Left ventricle myocardium inferior (tissue), 1 donor: Measurements from ENCODE around the gene KRTAP2-4. TPM values are rescaled to one million over a fixed set of nuclear protein-coding genes. Genes with fewer than 3 reads are reported as not detected.
"Not testable (repeated sequence)": the region's sequence is repeated elsewhere in the genome, so short reads cannot be mapped to it uniquely, and the experiment has no call there.

Experiments
- DNase-seq: peaks from one replicate; pipeline ENCODE4 v3.0.0-alpha.2; 2020
- H3K27ac ChIP-seq: fragments of 200-600 bp; replicated peaks from 2 replicates; pipeline ENCODE4 v1.8.0; 2021
- H3K27me3 ChIP-seq: fragments of 200-600 bp; 2 replicates; pipeline ENCODE4 v1.8.0; 2021; ENCODE audit warnings: low read depth
- H3K36me3 ChIP-seq: fragments of 200-600 bp; 2 replicates; pipeline ENCODE4 v1.8.0; 2021
- H3K4me1 ChIP-seq: fragments of 200-600 bp; 2 replicates; pipeline ENCODE4 v1.8.0; 2021
- H3K4me3 ChIP-seq: fragments of 200-600 bp; 2 replicates; pipeline ENCODE4 v1.8.0; 2021; ENCODE audit warnings: mild to moderate bottlenecking, moderate library complexity
- H3K9me3 ChIP-seq: fragments of 200-600 bp; replicated peaks from 2 replicates; pipeline ENCODE4 v1.8.0; 2021
- CTCF ChIP-seq: fragments of 200-600 bp; IDR thresholded peaks from 2 replicates; pipeline ENCODE4 v1.8.0; 2021; ENCODE audit warnings: antibody characterized with exemption, mild to moderate bottlenecking, borderline replicate concordance
- intact Hi-C: fragments of 100-400 bp; cut with micrococcal nuclease; formaldehyde crosslinking; loops from one replicate; pipeline ENCODE4 v1.11.0; 2022
- total RNA-seq: library from RNA; stranded (reverse); fragmentation: NEBNext Ultra II Directional; extraction: Animal tissue kit (Norgen Biotek cat#: 25700); gene quantifications from one replicate; pipeline ENCODE4 v1.2.1, GENCODE V29; 2021
- donor health status: DM: no; HTN: yes; CAD: no; lungs with severe emphysema.

The KRTAP2-4 gene
- total RNA-seq, 1 donor from 2014 or later = not detected

GRCh38 chr17:41054025-41054424 is 11.7 kb downstream of the KRTAP2-4 start:
- H3K27ac ChIP-seq = no peak overlapping the region
- peaks cover 14% of the 10 kb centered on the region for H3K9me3 ChIP-seq
- H3K36me3 ChIP-seq = no peaks in the 10 kb centered on the region
- TF ChIP-seq CTCF = no peak
- no peaks in the 10 kb centered on the region for H3K4me1 ChIP-seq
- no peak for DNase-seq
- H3K4me3 ChIP-seq = no peak overlapping the region
- H3K27me3 ChIP-seq = peaks cover 73% of the 10 kb centered on the region
- intact Hi-C loops = no loop called here

- TF ChIP-seq CTCF = no peak
- no peak for DNase-seq
- Histone ChIP-seq H3K27ac (no peak overlapping the region), H3K36me3 (no peaks in the 10 kb centered on the region), H3K4me1 (no peaks in the 10 kb centered on the region), H3K27me3 (peaks cover 73% of the 10 kb centered on the region), H3K9me3 (peaks cover 11% of the 10 kb centered on the region), H3K4me3 (no peak overlapping the region)
- intact Hi-C loops = no loop called here
Observed at GRCh38 chr17:41052566-41052965, 13.1 kb downstream of the KRTAP2-4 start.

GRCh38 chr17:41049110-41049509 is 16.6 kb downstream of the KRTAP2-4 start:
- peaks cover 6% of the 10 kb centered on the region for H3K9me3 ChIP-seq
- H3K27me3 ChIP-seq = peaks cover 64% of the 10 kb centered on the region
- intact Hi-C loops = no loop called here
- no peak overlapping the region for H3K4me3 ChIP-seq
- H3K4me1 ChIP-seq = no peaks in the 10 kb centered on the region
- no peak overlapping the region for H3K27ac ChIP-seq
- DNase-seq = no peak
- no peaks in the 10 kb centered on the region for H3K36me3 ChIP-seq
- TF ChIP-seq CTCF = no peak

- Histone ChIP-seq H3K4me3 (no peak overlapping the region), H3K36me3 (no peaks in the 10 kb centered on the region), H3K27me3 (peaks cover 59% of the 10 kb centered on the region), H3K9me3 (peaks cover 7% of the 10 kb centered on the region), H3K4me1 (no peaks in the 10 kb centered on the region), H3K27ac (no peak overlapping the region)
- no peak for DNase-seq
- intact Hi-C loops = no loop called here
- TF ChIP-seq CTCF = no peak
Observed at GRCh38 chr17:41048441-41048840, 17.2 kb downstream of the KRTAP2-4 start.

- peaks cover 60% of the 10 kb centered on the region for H3K27me3 ChIP-seq
- H3K4me3 ChIP-seq, H3K27ac ChIP-seq, DNase-seq, intact Hi-C loops, H3K4me1 ChIP-seq, H3K36me3 ChIP-seq: not testable (repeated sequence)
- peaks cover 11% of the 10 kb centered on the region for H3K9me3 ChIP-seq
Observed at GRCh38 chr17:41046735-41047465, 18.8 kb downstream of the KRTAP2-4 start, which contains the start of gene KRTAP2-1. Gene KRTAP2-1 (minus strand): TSS chr17:41047316. CDS start chr17:41047267, 49 bp downstream.

- Histone ChIP-seq H3K27me3 (peaks cover 48% of the 10 kb centered on the region), H3K4me3 (no peak overlapping the region), H3K36me3 (no peaks in the 10 kb centered on the region), H3K27ac (no peak overlapping the region), H3K9me3 (peaks cover 11% of the 10 kb centered on the region), H3K4me1 (no peaks in the 10 kb centered on the region)
- no peak for TF ChIP-seq CTCF
- intact Hi-C loops = no loop called here
- no peak for DNase-seq
Observed at GRCh38 chr17:41042953-41043352, 22.7 kb downstream of the KRTAP2-4 start.

- H3K27ac ChIP-seq, H3K36me3 ChIP-seq, H3K4me3 ChIP-seq, H3K4me1 ChIP-seq, DNase-seq, intact Hi-C loops: not testable (repeated sequence)
- Histone ChIP-seq H3K27me3 (peaks cover 51% of the 10 kb centered on the region), H3K9me3 (peaks cover 11% of the 10 kb centered on the region)
Observed at GRCh38 chr17:41040783-41041571, 24.7 kb downstream of the KRTAP2-4 start, which contains the start of gene KRTAP1-1. Gene KRTAP1-1 (minus strand): TSS chr17:41041450. CDS start chr17:41041397, 53 bp downstream.
